Bronchial epithelial cell (primary cell): Measurements from ENCODE around the gene KNOP1. TPM values are rescaled to one million over a fixed set of nuclear protein-coding genes. Genes with fewer than 3 reads are reported as not detected.

Experiments
- DNase-seq: peaks from one replicate; pipeline ENCODE4 v3.0.0-alpha.2; 2010; ENCODE audit warnings: low read depth
- FAIRE-seq: peaks from 2 replicates; lab custom pipeline; 2011; peaks lifted over from hg19 to GRCh38; lab: Jason Lieb, UNC
- H3K27me3 ChIP-seq: 2 replicates; pipeline ENCODE4 v1.5.1; 2011; ENCODE audit warnings: low read length; ENCODE audit not compliant: control insufficient read depth, insufficient read depth
- H3K36me3 ChIP-seq: 2 replicates; pipeline ENCODE4 v1.5.1; 2011; ENCODE audit warnings: low read length; ENCODE audit not compliant: control insufficient read depth, insufficient read depth
- H3K4me3 ChIP-seq: 2 replicates; pipeline ENCODE4 v1.5.1; 2011; ENCODE audit warnings: mild to moderate bottlenecking, low read depth, low read length, control low read depth
- total RNA-seq: library from RNA; depleted of rRNA; stranded (reverse); fragments of >200 nt; gene quantifications from 2 replicates; pipeline ENCODE4 v1.2.1, GENCODE V29; 2014
- TF ChIP-seq, protein P1 (sequence below): IDR thresholded peaks from 2 replicates; pipeline ENCODE4 v1.5.1; 2011; ENCODE audit warnings: mild to moderate bottlenecking, moderate library complexity, low read length, control low read depth, inconsistent platforms; ENCODE audit not compliant: insufficient read depth, severe bottlenecking

The KNOP1 gene
- total RNA-seq, 1 donor from 2014 or later, result 15.0 TPM

DNA sequence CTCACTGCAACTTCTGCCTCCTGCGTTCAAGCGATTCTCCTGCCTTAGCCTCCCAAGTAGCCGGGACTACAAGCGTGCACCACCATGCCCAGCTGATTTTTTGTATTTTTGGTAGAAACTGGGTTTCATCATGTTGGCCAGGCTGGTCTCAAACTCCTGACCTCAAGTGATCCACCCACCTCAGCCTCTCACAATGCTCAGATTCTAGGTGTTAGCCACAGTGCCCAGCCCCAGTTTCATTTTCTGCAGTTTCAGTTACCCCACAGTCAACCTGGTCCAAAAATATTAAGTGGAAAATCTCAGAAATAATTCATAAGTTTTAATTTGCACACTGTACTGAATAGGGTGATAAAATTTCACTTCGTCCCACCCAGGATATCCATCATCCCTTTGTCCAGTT is 28.7 kb downstream of the KNOP1 start:
- TF ChIP-seq, protein P1, sequence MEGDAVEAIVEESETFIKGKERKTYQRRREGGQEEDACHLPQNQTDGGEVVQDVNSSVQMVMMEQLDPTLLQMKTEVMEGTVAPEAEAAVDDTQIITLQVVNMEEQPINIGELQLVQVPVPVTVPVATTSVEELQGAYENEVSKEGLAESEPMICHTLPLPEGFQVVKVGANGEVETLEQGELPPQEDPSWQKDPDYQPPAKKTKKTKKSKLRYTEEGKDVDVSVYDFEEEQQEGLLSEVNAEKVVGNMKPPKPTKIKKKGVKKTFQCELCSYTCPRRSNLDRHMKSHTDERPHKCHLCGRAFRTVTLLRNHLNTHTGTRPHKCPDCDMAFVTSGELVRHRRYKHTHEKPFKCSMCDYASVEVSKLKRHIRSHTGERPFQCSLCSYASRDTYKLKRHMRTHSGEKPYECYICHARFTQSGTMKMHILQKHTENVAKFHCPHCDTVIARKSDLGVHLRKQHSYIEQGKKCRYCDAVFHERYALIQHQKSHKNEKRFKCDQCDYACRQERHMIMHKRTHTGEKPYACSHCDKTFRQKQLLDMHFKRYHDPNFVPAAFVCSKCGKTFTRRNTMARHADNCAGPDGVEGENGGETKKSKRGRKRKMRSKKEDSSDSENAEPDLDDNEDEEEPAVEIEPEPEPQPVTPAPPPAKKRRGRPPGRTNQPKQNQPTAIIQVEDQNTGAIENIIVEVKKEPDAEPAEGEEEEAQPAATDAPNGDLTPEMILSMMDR, result no peak
- H3K27me3 ChIP-seq, result no peaks in the 10 kb centered on the region
- no peak overlapping the region for H3K4me3 ChIP-seq
- FAIRE-seq (no peak), DNase-seq (no peak)
- H3K36me3 ChIP-seq, result peaks cover 3% of the 10 kb centered on the region

DNA sequence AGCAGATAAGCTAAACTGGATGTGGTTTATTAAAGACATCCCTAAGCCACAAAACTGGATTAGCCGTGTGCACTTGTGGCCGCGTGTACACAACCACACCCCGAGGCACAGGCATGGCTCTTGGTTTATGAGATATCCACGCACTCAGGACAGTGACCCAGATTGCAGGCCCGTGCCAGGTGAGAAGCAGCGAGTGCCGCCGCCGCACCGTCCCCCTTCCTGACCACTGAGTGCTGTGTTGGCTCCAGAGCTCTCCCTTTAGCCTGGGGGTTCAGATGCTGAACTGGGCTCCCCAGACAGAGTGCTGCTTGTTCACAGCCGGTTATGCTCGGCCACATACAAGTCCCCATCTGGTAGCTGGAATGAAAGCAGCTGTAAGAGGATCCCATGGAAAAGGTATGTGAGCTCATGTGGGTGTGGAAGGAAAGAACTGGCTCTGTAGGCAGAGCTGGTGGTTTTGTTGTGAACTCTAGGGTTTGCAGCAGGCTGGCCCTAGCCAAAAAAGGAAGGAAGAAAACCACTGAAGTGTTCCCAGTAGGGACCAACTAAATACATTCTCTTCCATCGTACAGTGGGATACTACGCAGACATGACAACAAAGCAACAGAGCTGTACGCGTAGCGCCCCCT is 29.5 kb downstream of the KNOP1 start:
- Histone ChIP-seq H3K4me3 (no peak overlapping the region), H3K36me3 (peaks cover 3% of the 10 kb centered on the region), H3K27me3 (no peaks in the 10 kb centered on the region)
- FAIRE-seq, result no peak
- TF ChIP-seq, protein P1, result no peak
- no peak for DNase-seq

DNA sequence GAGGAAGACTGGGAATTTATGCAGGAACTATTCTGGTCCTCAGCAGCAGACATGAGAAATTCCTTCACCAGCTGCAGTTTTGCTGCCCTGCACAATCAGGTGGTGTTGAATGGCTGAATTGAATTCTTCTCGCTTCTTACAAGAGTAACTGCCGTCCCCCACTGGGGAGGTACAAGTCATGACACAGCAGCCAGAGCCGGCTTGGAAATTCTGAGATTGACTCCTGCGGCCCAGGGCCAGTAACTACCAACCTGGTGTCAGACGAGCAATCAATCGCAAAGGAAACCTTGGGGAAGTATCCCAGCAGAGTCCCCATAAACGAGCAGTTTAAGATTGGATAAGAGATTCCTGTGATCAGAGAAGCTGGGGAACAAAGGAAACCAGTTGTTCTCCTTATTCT is 30.7 kb downstream of the KNOP1 start:
- FAIRE-seq, result no peak
- H3K36me3 ChIP-seq, result peaks cover 3% of the 10 kb centered on the region
- no peak overlapping the region for H3K4me3 ChIP-seq
- TF ChIP-seq, protein P1, result no peak
- no peak for DNase-seq
- H3K27me3 ChIP-seq, result no peaks in the 10 kb centered on the region

DNA sequence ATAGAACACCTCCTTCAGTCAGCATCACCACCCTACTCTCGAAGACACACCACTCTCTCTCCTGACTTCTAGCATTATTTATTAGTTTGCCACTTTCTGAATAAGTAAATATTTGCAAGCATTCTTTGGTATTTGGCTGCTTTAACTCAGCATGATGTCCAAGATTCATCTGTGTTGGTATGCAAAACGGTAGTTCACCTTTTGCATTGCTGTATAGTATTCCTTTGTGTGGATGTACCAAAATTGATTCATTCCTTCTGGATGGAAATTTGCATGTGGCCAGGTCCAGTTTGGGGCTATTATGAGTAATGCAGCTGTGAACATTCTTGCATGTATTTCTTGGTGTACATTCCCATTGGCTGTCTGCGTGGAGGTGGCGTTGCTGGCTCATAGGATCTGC is 32.9 kb downstream of the KNOP1 start:
- Histone ChIP-seq H3K36me3 (peaks cover 1% of the 10 kb centered on the region), H3K4me3 (no peak overlapping the region), H3K27me3 (no peaks in the 10 kb centered on the region)
- FAIRE-seq (no peak), DNase-seq (no peak)
- TF ChIP-seq, protein P1, result no peak

DNA sequence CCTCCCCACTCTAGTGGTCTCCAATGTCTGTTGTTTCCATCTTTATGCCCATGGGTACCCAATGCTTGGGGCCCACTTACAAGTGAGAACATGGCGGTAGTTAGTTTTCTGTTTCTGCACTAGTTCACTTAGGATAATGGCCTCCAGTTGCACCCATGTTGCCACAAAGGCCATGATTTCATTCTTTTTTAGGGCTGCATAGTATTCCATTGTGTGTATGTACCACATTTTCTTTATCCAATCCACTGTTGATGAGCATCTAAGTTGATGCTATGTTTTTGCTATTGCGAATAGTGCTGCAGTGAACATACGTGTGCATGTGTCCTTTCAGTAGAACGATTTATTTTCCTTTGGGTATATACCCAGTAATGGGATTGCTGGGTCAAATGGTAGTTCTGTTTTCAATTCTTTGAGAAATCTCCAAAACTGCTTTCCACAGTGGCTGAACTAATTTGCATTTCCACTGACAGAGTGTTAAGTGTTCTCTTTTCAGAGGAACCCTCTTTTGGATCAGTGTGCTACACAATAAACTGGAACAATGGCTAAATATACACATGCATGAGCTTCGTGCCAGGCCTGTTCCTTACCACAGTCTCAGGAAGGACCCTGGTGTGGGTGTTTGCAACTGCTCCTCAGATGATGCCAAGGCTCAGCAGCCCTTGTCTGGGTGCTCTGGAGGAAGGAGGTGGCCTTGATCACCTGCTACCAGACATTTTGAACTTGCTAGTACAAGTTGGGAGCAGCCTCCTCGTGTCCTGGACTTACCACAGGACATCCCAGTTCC is 34.4 kb downstream of the KNOP1 start:
- H3K36me3 ChIP-seq, result peaks cover 1% of the 10 kb centered on the region
- TF ChIP-seq, protein P1, result no peak
- no peak for FAIRE-seq

More for the DNA sequence above, 34.4 kb downstream of the KNOP1 start:
- DNase-seq, result no peak
- no peak overlapping the region for H3K4me3 ChIP-seq
- H3K27me3 ChIP-seq, result no peaks in the 10 kb centered on the region
